K562 (cell line): ENCODE results near the gene C19orf85. TPM values are rescaled to one million over a fixed set of nuclear protein-coding genes. Genes with fewer than 3 reads are reported as not detected.
A peak's percentile ranks its signal among the peaks of the same experiment; 100 is the strongest.

Experiments
- CHCHD3 ChIP-seq: fragments of 250-450 bp; sonication (Bioruptor Pico); IDR thresholded peaks from 2 replicates; pipeline ENCODE4 v2.1.2; 2022; ENCODE audit warnings: mild to moderate bottlenecking
- CTBP1 ChIP-seq: fragments of 450-650 bp; IDR thresholded peaks from 2 replicates; pipeline ENCODE4 v1.6.1; 2016; ENCODE audit warnings: borderline replicate concordance
- HDAC8 ChIP-seq: fragments of 450-650 bp; IDR thresholded peaks from 2 replicates; pipeline ENCODE4 v1.6.1; 2016; ENCODE audit warnings: mild to moderate bottlenecking, missing genetic modification characterization, moderate library complexity, missing compliant biosample characterization
- HNRNPL ChIP-seq: fragments of 200-400 bp; formaldehyde crosslinking; IDR thresholded peaks from 2 replicates; pipeline ENCODE4 v1.6.1; 2017; ENCODE audit warnings: low read depth, mild to moderate bottlenecking, low read length
- HNRNPLL ChIP-seq: fragments of 200-400 bp; formaldehyde crosslinking; IDR thresholded peaks from 2 replicates; pipeline ENCODE4 v1.6.1; 2017; ENCODE audit warnings: low read length, low read depth, mild to moderate bottlenecking; ENCODE audit not compliant: poor library complexity, severe bottlenecking
- SIN3B ChIP-seq: fragments of 450-650 bp; IDR thresholded peaks from 2 replicates; pipeline ENCODE4 v1.6.1; 2017; ENCODE audit warnings: low read depth, mild to moderate bottlenecking, moderate library complexity
- SIX5 ChIP-seq, 2 experiments: IDR thresholded peaks; 2 replicates each; pipeline ENCODE4 v1.6.1; 2011; ENCODE audit warnings: low read length in 2 of 2, borderline replicate concordance in 1 of 2, low read depth in 1 of 2, mild to moderate bottlenecking in 1 of 2, moderate library complexity in 1 of 2; ENCODE audit not compliant: insufficient read depth in 1 of 2
- TAF15 ChIP-seq: fragments of 200-400 bp; formaldehyde crosslinking; IDR thresholded peaks from 2 replicates; pipeline ENCODE4 v1.6.1; 2017; ENCODE audit warnings: mild to moderate bottlenecking, low read depth, low read length, moderate library complexity
- ZNF121 ChIP-seq: sonication (generic); formaldehyde crosslinking; conservative IDR thresholded peaks from 2 replicates; pipeline ENCODE4 v1.8.0; 2022; ENCODE audit warnings: missing genetic modification reagents
- ZNF184 ChIP-seq: sonication (generic); formaldehyde crosslinking; IDR thresholded peaks from 2 replicates; pipeline ENCODE4 v1.5.0; 2020; ENCODE audit warnings: missing genetic modification reagents
- ZZZ3 ChIP-seq: fragments of 450-650 bp; IDR thresholded peaks from 2 replicates; pipeline ENCODE4 v1.6.1; 2016; ENCODE audit warnings: antibody characterized with exemption, mild to moderate bottlenecking, moderate library complexity
- polyA plus RNA-seq, 8 experiments: library from polyadenylated mRNA; depleted of rRNA in 4 of 8; stranded (reverse) in 5 of 8; unstranded in 3 of 8; fragments of >200 nt; fragmentation: Nextera tagmentation in 2 of 8; fragmentation: Illumina TruSeq in 1 of 8; extraction: Ambion mirVana in 2 of 8; extraction: Trizol in 1 of 8; gene quantifications; 2 replicates each; pipeline versions ENCODE4 v1.2.1 to v1.2.3, GENCODE V29; 2011 to 2014; ENCODE audit warnings: inconsistent platforms in 1 of 8, missing spikeins in 1 of 8
- total RNA-seq, 7 experiments: library from RNA; depleted of rRNA in 6 of 7; stranded (reverse); fragments of >200 nt in 6 of 7; fragmentation: Illumina TruSeq in 2 of 7; extraction: Trizol in 2 of 7; gene quantifications; 2 replicates each; pipeline versions ENCODE4 v1.2.1 to v1.2.3, GENCODE V29; 2011 to 2021; ENCODE audit warnings: low replicate concordance in 1 of 7
- TF ChIP-seq, protein P1 (sequence below): sonication (generic); formaldehyde crosslinking; IDR thresholded peaks from 2 replicates; pipeline ENCODE4 v1.8.0; 2022; ENCODE audit warnings: mild to moderate bottlenecking, missing genetic modification reagents, borderline replicate concordance
- TF ChIP-seq, protein P2 (sequence below): sonication (generic); formaldehyde crosslinking; IDR thresholded peaks from 2 replicates; pipeline ENCODE4 v1.9.0; 2022; ENCODE audit warnings: mild to moderate bottlenecking, missing genetic modification reagents
- TF ChIP-seq, protein P3 (sequence below), 2 experiments: fragments of 450-650 bp; IDR thresholded peaks; 2 replicates each; pipeline ENCODE4 v1.6.1; 2018; ENCODE audit warnings: mild to moderate bottlenecking in 2 of 2, low read depth in 1 of 2; ENCODE audit not compliant: partially characterized antibody in 2 of 2
- TF ChIP-seq, protein P4 (sequence below): fragments of 450-650 bp; IDR thresholded peaks from 2 replicates; pipeline ENCODE4 v1.7.1; 2018; ENCODE audit warnings: mild to moderate bottlenecking, low read depth; ENCODE audit not compliant: partially characterized antibody
- TF ChIP-seq, protein P5 (sequence below): fragments of 250-450 bp; sonication (Bioruptor Pico); IDR thresholded peaks from 2 replicates; pipeline ENCODE4 v1.4.0; 2020; ENCODE audit warnings: mild to moderate bottlenecking, moderate library complexity

The C19orf85 gene
- total and polyA plus RNA-seq, 9 of the 15 experiments (the other 6 are each of a cell fraction or from before 2014, with no cell fraction given): not detected

DNA sequence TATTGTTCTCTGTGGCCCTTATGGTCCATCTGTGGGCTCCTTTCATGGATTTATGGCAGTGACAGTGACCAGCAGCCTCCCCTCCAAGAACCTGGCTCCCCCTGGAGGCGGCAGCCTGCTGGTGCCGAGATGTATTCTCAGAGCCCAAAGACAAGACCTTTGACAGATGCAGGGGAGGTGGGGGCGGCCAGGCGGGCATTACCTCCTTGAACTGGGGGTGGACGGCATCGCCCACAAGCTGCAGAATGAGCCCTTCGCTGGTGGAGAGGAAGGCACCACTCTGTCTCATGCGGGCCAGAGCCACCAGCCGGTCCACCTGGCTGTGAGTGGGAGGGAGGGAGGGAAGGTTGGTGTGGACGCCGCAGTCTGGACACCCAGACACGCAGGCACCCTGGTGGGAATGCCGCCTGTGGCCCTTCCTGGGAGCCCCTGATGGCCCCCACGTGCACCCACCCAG lies 9.7 kb downstream of the C19orf85 start (continued):
- TF ChIP-seq, protein P1, sequence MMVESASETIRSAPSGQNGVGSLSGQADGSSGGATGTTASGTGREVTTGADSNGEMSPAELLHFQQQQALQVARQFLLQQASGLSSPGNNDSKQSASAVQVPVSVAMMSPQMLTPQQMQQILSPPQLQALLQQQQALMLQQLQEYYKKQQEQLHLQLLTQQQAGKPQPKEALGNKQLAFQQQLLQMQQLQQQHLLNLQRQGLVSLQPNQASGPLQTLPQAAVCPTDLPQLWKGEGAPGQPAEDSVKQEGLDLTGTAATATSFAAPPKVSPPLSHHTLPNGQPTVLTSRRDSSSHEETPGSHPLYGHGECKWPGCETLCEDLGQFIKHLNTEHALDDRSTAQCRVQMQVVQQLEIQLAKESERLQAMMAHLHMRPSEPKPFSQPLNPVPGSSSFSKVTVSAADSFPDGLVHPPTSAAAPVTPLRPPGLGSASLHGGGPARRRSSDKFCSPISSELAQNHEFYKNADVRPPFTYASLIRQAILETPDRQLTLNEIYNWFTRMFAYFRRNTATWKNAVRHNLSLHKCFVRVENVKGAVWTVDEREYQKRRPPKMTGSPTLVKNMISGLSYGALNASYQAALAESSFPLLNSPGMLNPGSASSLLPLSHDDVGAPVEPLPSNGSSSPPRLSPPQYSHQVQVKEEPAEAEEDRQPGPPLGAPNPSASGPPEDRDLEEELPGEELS (CRISPR knock-in tag): no peak
- TF ChIP-seq SIX5 (IDR thresholded peaks at IDR 0.05; ENCODE audit: borderline replicate concordance in 1 of 2, insufficient read depth in 1 of 2, low read depth in 1 of 2, low read length in 2 of 2): no peak
- no peak for TF ChIP-seq HDAC8
- TF ChIP-seq, protein P2, sequence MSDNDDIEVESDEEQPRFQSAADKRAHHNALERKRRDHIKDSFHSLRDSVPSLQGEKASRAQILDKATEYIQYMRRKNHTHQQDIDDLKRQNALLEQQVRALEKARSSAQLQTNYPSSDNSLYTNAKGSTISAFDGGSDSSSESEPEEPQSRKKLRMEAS (CRISPR knock-in tag): no peak
- TF ChIP-seq CTBP1: 0 out of 2 replicates have a peak, but pooled peaks have one; percentile 19
- TF ChIP-seq HNRNPL: no peak
- TF ChIP-seq HNRNPLL: no peak
- no peak for TF ChIP-seq CHCHD3 (CRISPR knock-in tag)
- TF ChIP-seq, protein P3, sequence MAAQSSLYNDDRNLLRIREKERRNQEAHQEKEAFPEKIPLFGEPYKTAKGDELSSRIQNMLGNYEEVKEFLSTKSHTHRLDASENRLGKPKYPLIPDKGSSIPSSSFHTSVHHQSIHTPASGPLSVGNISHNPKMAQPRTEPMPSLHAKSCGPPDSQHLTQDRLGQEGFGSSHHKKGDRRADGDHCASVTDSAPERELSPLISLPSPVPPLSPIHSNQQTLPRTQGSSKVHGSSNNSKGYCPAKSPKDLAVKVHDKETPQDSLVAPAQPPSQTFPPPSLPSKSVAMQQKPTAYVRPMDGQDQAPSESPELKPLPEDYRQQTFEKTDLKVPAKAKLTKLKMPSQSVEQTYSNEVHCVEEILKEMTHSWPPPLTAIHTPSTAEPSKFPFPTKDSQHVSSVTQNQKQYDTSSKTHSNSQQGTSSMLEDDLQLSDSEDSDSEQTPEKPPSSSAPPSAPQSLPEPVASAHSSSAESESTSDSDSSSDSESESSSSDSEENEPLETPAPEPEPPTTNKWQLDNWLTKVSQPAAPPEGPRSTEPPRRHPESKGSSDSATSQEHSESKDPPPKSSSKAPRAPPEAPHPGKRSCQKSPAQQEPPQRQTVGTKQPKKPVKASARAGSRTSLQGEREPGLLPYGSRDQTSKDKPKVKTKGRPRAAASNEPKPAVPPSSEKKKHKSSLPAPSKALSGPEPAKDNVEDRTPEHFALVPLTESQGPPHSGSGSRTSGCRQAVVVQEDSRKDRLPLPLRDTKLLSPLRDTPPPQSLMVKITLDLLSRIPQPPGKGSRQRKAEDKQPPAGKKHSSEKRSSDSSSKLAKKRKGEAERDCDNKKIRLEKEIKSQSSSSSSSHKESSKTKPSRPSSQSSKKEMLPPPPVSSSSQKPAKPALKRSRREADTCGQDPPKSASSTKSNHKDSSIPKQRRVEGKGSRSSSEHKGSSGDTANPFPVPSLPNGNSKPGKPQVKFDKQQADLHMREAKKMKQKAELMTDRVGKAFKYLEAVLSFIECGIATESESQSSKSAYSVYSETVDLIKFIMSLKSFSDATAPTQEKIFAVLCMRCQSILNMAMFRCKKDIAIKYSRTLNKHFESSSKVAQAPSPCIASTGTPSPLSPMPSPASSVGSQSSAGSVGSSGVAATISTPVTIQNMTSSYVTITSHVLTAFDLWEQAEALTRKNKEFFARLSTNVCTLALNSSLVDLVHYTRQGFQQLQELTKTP (IDR thresholded peaks at IDR 0.05; ENCODE audit: low read depth in 1 of 2, partially characterized antibody in 2 of 2): no peak
- TF ChIP-seq, protein P4, sequence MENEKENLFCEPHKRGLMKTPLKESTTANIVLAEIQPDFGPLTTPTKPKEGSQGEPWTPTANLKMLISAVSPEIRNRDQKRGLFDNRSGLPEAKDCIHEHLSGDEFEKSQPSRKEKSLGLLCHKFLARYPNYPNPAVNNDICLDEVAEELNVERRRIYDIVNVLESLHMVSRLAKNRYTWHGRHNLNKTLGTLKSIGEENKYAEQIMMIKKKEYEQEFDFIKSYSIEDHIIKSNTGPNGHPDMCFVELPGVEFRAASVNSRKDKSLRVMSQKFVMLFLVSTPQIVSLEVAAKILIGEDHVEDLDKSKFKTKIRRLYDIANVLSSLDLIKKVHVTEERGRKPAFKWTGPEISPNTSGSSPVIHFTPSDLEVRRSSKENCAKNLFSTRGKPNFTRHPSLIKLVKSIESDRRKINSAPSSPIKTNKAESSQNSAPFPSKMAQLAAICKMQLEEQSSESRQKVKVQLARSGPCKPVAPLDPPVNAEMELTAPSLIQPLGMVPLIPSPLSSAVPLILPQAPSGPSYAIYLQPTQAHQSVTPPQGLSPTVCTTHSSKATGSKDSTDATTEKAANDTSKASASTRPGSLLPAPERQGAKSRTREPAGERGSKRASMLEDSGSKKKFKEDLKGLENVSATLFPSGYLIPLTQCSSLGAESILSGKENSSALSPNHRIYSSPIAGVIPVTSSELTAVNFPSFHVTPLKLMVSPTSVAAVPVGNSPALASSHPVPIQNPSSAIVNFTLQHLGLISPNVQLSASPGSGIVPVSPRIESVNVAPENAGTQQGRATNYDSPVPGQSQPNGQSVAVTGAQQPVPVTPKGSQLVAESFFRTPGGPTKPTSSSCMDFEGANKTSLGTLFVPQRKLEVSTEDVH: no peak
- no peak for TF ChIP-seq ZNF121 (CRISPR knock-in tag)
- no peak for TF ChIP-seq ZZZ3
- no peak for TF ChIP-seq ZNF184 (CRISPR knock-in tag)
- TF ChIP-seq SIN3B: no peak
- TF ChIP-seq, protein P5, sequence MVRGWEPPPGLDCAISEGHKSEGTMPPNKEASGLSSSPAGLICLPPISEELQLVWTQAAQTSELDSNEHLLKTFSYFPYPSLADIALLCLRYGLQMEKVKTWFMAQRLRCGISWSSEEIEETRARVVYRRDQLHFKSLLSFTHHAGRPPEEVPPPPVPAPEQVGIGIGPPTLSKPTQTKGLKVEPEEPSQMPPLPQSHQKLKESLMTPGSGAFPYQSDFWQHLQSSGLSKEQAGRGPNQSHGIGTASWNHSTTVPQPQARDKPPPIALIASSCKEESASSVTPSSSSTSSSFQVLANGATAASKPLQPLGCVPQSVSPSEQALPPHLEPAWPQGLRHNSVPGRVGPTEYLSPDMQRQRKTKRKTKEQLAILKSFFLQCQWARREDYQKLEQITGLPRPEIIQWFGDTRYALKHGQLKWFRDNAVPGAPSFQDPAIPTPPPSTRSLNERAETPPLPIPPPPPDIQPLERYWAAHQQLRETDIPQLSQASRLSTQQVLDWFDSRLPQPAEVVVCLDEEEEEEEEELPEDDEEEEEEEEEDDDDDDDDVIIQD (CRISPR knock-in tag): no peak
- TF ChIP-seq TAF15: no peak
